Type B pancreatic cell (in vitro differentiated cells): ENCODE measurements around the gene RHEBL1. TPM values are rescaled to one million over a fixed set of nuclear protein-coding genes. Genes with fewer than 3 reads are reported as not detected.

Experiments
- DNase-seq: peaks from one replicate; pipeline ENCODE4 v3.0.0; 2021; ENCODE audit warnings: mixed read lengths; ENCODE audit not compliant: unreplicated experiment; ENCODE audit errors: extremely low spot score
- H3K27ac Mint-ChIP-seq: 2 replicates; pipeline ENCODE4 v1.8.0; 2021; ENCODE audit warnings: mild to moderate bottlenecking, mixed read lengths
- H3K27me3 Mint-ChIP-seq: 2 replicates; pipeline ENCODE4 v1.8.0; 2021; ENCODE audit warnings: mixed read lengths
- H3K36me3 Mint-ChIP-seq: 2 replicates; pipeline ENCODE4 v1.8.0; 2021; ENCODE audit warnings: mixed read lengths
- H3K4me1 Mint-ChIP-seq: one replicate; pipeline ENCODE4 v1.8.0; 2021; ENCODE audit warnings: mixed read lengths; ENCODE audit not compliant: unreplicated experiment
- H3K4me3 Mint-ChIP-seq: 2 replicates; pipeline ENCODE4 v1.8.0; 2021; ENCODE audit warnings: mild to moderate bottlenecking, mixed read lengths
- H3K9me3 Mint-ChIP-seq: 2 replicates; pipeline ENCODE4 v1.8.0; 2021; ENCODE audit warnings: mixed read lengths
- total RNA-seq: library from RNA; stranded (reverse); gene quantifications from 2 replicates; pipeline ENCODE4 v1.2.1, GENCODE V29; 2021; ENCODE audit warnings: low replicate concordance
- TF ChIP-seq, protein P1 (sequence below): fragments of 200-600 bp; sonication (generic); conservative IDR thresholded peaks from 2 replicates; pipeline ENCODE4 v1.5.0; 2021; ENCODE audit warnings: antibody characterized with exemption, mild to moderate bottlenecking

RHEBL1 gene
- total RNA-seq, 1 donor from 2014 or later: 1.8 TPM

DNA sequence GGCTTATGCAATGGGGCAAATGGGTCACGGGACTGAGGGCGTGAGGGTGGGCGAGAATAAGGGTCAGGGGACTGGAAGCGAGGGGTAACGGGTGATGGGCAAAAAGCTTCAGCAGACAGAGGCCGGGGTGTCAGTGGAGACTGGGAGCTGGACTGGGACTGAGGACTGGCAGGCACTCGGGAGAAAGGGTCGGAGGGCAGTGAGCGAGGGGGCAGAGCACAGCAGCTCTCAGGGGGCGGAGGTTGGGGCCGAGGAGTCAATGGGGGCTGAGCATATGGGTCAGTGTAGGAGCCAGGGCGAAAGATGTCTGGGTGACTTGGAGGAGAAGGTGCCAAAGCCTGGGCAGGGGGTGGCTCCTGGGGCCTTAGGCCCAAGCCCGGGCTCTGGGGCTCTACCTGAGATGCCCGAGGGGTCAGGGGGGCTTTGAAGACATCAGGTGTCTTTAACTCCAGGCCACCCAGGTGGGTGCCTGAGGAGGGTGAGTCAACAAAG is 29.4 kb downstream of the RHEBL1 start:
- DNase-seq: no peak
- Mint-ChIP-seq H3K27me3 (no peaks in the 10 kb centered on the region), H3K9me3 (no peaks in the 10 kb centered on the region), H3K27ac (no peak overlapping the region), H3K4me1 (no peaks in the 10 kb centered on the region), H3K36me3 (peaks cover 22% of the 10 kb centered on the region), H3K4me3 (no peak overlapping the region)
- TF ChIP-seq, protein P1, sequence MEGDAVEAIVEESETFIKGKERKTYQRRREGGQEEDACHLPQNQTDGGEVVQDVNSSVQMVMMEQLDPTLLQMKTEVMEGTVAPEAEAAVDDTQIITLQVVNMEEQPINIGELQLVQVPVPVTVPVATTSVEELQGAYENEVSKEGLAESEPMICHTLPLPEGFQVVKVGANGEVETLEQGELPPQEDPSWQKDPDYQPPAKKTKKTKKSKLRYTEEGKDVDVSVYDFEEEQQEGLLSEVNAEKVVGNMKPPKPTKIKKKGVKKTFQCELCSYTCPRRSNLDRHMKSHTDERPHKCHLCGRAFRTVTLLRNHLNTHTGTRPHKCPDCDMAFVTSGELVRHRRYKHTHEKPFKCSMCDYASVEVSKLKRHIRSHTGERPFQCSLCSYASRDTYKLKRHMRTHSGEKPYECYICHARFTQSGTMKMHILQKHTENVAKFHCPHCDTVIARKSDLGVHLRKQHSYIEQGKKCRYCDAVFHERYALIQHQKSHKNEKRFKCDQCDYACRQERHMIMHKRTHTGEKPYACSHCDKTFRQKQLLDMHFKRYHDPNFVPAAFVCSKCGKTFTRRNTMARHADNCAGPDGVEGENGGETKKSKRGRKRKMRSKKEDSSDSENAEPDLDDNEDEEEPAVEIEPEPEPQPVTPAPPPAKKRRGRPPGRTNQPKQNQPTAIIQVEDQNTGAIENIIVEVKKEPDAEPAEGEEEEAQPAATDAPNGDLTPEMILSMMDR: no peak

DNA sequence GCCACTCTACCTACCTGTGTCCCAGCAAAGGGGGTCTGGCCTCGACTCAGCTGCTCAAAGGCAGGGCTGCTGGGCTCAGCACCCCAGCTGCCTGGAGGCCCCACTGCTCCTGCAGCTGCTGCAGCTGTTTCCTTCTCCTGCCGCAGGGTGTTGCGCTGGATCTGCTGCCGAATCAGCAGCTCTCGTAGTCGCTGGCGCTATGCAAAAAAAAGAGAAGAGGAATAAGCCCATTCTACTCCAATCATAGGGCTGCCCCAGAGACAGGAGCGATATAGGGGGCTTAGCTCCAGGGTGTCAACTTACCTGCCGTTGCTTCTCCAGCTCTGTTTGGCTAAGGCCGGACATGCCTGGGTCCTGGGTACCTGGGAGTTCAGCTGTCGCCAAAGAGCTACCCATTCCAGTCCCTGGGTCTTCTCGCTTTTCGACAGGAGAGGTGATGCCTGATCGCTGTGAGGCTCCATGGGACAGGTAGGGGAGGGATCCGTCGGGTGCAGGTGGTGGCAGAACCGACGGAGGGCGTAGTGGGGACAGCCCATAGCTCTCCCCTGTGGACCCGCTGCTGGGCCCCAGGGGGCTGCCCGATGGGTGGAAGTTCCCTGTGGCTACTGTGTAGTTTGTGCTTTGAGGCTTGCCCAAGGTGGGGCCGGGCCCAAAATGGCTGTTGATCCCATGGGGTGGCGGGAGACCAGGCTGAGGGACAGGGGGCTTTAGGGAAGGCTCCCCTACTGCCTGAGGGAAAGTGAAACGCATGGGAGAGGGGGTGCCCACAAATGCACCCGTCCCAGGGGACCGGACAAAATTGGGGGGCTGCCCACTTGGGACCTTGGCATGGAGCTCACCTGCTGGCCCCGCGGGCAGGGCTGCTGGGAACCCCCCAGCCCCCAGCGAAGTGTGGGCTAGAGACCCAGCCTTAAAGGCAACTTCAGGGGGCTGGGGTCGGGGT is 30.1 kb downstream of the RHEBL1 start:
- Mint-ChIP-seq H3K4me1 (no peaks in the 10 kb centered on the region), H3K4me3 (no peak overlapping the region), H3K36me3 (peaks cover 21% of the 10 kb centered on the region), H3K27me3 (no peaks in the 10 kb centered on the region), H3K9me3 (no peaks in the 10 kb centered on the region), H3K27ac (no peak overlapping the region)
- DNase-seq: no peak
- TF ChIP-seq, protein P1: no peak

DNA sequence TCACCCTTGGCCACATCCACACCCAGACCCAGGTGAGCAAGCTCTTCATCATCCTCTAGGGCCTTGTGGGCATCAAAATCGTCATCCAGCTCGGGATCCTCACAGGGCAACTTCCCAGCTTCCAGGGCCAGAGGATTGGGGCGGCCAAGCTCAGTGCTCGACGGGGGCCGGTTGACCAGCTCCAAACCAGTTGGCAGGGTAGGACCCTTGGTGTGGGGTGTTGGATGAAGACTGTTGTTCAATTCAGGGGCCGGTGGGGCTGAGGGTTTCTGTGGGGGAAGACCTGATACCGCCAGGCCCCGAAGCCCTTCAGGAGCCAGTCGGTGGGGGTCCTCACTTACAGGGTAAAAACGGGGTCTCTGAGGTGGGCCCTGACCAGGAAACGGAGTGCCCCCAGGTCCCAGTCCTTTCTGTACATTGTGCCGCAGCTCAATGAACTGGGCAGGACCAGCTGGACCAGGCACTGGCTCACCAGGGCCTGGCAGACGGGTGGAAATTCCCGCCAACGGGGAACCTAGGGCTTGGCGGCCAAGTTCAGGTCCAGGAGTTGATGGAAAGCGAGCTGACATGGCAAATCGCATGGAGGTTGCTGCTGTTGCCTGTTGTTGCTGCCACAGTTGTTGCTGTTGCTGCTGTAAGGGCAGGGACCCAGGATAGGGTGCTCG is 31.4 kb downstream of the RHEBL1 start:
- no peak overlapping the region for H3K4me3 Mint-ChIP-seq
- TF ChIP-seq, protein P1: no peak
- no peaks in the 10 kb centered on the region for H3K4me1 Mint-ChIP-seq
- peaks cover 13% of the 10 kb centered on the region for H3K36me3 Mint-ChIP-seq
- no peak for DNase-seq
- H3K9me3 Mint-ChIP-seq: no peaks in the 10 kb centered on the region
- H3K27me3 Mint-ChIP-seq: no peaks in the 10 kb centered on the region
- H3K27ac Mint-ChIP-seq: peak overlapping the region; percentile 7

DNA sequence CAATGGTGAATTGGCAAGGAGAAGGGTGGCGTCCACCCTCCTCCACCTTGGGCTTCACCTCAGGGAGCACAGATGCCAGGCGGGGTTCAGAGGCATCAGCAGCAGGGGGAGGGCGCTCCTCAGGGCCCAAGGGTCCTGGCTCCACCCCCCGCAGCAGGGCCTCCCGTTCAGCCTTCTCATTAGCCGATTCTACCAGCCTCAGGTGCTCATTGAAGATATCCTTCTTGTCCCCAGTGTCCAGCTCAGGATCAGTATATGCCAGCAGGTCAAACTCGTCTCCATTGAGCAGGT is 31.9 kb downstream of the RHEBL1 start:
- TF ChIP-seq, protein P1: no peak
- Mint-ChIP-seq H3K36me3 (peaks cover 11% of the 10 kb centered on the region), H3K9me3 (no peaks in the 10 kb centered on the region), H3K27me3 (no peaks in the 10 kb centered on the region), H3K4me1 (no peaks in the 10 kb centered on the region), H3K27ac (no peak overlapping the region), H3K4me3 (no peak overlapping the region)
- DNase-seq: no peak

DNA sequence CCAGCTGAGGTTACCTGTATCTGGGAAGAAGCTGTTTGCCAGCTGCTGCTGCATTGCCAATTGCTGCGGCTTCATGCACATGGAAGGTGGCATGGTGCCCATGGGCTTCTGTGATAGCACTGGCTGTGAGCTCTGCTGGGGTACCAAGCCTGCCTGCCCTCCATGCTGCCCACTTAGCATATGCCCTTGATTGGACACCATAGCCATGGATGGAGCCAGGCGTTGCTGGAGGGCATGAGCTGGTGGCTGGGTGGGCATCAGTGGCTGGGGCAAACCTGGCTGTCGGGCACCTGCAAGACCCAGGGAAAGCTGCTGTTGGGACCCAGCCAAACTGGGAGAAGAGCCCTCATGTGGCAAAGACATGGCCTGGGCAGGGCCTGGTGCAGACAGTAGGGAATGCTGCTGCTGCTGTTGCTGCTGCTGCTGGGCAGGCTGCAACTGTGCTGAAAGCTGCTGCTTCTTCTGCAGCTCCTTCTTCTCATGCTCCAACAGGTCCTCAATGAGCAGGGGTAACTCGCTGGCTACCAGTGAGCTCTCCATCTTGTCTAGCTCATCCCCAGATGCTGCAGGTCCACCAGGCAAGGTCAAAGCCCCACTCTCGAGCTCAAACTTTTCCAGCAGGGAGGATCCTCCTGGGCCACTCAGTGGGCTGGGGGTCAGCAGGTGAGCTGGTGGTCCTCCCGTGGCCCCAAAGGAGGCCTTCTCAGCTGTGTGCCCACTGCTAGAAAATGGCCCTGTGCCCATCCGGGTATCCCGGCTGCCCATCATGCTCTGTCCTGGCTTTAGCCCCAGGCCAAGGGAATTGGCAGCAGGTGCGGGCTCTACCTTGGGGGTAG is 32.5 kb downstream of the RHEBL1 start:
- Mint-ChIP-seq H3K36me3 (peaks cover 11% of the 10 kb centered on the region), H3K27ac (no peak overlapping the region)

More for the DNA sequence above, 32.5 kb downstream of the RHEBL1 start:
- H3K4me3 Mint-ChIP-seq: no peak overlapping the region
- H3K4me1 Mint-ChIP-seq: no peaks in the 10 kb centered on the region
- no peak for DNase-seq
- no peaks in the 10 kb centered on the region for H3K27me3 Mint-ChIP-seq
- TF ChIP-seq, protein P1: no peak
- no peaks in the 10 kb centered on the region for H3K9me3 Mint-ChIP-seq
